HG03571 (cell line): Measurements from ENCODE around the gene NSRP1.
A peak's percentile ranks its signal among the peaks of the same experiment; 100 is the strongest.
"Not testable (repeated sequence)": the region's sequence is repeated elsewhere in the genome, so short reads cannot be mapped to it uniquely, and the experiment has no call there.

Experiments
- ATAC-seq: cut with Tn5 transposase; IDR thresholded peaks from one replicate; pipeline ENCODE4 v1.9.1; 2021; ENCODE audit not compliant: unreplicated experiment

Gene NSRP1

GRCh38 chr17:30174556-30174955, 57.9 kb downstream of the NSRP1 start:
- no peak for ATAC-seq

DNA sequence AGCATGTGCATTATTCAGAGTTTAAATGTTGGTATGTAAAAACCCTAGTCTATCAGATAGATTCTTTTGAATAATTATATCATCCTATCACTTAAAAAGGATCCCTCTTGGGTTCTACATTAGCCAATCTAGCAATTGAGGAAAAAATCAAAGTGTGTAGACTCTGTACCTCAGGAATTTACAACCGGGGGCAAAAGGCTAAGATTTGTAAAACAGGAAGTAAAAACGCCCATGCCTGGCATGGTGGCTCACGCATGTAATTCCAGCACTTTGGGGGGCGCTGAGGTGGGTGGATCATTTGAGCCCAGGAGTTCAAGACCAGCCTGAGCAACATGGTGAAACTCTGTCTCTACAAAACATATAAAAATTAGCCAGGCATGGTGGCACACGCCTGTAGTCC, 60.2 kb downstream of the NSRP1 start:
- ATAC-seq = no peak

GRCh38 chr17:30186761-30187160, 70.1 kb downstream of the NSRP1 start:
- no peak for ATAC-seq

DNA sequence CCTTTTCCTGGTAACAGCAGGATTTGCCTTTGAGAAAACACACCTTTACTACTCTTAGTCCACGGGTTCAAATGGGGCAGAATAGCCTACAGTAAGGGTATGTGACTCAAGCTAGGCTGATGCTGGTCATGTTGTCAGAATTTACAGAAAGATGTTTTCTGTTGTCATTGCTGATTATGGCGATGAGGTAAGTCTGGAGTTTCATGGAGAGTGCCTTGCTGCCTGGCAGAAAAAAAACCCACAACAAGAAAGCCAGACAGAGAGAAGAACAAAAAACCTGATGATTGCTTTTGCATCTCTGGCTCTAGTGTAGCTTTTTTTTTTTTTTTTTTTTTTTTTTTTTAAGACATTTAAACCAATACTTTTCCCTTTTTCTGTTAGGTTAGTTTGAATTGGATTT, 71.0 kb downstream of the NSRP1 start:
- no peak for ATAC-seq

GRCh38 chr17:30188211-30188939, 71.8 kb downstream of the NSRP1 start:
- no peak for ATAC-seq

DNA sequence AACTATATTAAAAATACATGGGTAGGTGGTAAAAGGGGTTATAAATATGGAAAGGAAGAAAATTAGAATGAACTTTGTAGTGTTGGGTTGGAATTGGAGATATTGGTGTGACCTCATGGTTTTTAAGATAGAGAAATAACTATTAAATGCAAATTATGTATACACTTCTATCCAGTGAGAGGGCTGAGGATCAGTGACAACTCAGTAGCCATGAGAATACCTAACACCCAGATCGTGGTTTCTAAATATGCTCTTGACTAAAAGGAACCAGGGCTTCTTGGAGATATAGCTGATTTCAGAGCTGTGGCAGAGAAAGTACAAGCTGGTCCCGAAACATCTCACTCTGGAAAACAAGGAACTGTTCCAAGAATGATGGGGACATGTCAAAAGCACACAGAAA, 74.5 kb downstream of the NSRP1 start:
- no peak for ATAC-seq

DNA sequence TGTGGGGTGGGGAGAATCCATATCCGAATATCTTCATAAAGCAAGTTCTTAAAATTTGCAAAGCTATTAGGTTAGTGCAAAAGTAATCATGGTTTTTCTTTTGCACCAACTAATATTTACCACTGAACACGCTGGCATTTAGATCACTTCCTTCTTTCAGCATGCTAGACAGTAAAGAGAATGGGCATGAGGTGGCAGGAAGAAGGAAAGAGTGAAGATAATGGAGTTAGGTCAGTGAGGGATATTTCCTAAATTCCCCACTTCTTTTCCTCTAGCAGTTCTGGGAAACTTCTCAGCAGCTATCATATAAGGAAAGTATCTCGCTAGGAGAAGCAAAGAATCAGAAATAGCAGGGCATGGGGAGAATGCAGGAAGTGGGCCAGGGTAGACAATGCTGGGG, 79.9 kb downstream of the NSRP1 start:
- ATAC-seq = no peak

DNA sequence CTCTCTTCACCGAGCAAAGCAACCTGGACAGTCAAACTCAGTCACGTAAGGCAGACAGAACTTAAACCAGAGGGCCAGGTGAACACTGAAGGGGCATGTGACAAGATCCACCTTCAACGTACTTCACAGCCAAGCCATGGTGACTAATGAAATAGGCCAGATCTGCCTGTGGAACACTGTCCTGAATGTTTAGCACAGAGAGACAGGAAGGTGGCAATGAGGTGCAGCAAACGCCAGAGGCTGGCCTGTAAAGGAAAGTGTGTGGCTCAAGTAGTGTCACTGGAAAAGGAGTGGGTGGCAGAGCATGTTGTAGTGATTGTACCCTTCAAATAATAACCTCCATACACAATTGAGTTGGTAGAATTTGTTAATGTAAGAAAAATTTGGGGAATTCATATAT, 80.8 kb downstream of the NSRP1 start:
- ATAC-seq = no peak

DNA sequence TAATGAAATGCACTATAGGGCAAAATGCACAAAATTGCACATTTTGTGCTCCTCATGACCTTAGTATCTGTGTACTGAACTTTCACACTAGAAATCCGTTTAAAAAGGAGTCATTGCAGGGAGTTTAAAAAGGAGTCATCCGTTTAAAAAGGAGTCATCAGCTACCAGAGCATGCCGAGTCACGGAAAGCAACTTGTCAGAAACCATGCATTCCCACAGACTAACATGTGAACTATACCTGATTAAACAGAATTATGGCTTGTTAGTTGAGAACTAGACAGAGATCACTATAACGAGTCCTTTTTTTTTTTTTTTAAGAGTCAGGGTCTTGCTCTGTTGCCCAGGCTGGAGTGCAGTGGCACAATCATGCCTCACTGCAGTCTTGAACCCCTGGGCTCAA, 83.0 kb downstream of the NSRP1 start:
- ATAC-seq = no peak

GRCh38 chr17:30200106-30200505, 83.5 kb downstream of the NSRP1 start:
- ATAC-seq = no peak

GRCh38 chr17:30200656-30201055, 84.0 kb downstream of the NSRP1 start:
- not testable (repeated sequence) for ATAC-seq

DNA sequence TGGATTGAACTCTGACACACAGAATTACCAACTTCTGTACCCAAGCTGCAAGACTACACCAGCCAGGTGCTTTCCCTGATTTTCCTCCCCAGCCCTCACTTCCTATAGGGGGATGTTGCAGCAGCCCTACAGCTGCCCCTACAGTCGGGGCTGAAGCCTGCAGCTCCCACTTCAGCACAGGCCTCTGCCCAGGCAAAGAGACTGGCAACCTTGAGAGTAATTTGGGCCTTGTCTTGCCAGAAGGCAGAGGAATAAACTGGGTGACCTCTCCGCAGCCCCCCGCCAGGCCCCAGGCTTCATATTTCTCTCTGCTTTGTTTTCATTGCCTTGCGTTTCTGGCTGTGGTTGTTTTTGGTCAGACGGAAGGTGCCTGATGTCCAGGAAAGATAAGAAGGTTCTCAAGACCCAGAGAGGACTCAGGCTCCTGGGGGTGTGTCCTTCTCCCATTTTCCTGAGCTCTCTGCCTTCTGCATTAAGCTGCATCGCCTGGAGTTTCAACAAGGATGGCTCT, 86.9 kb downstream of the NSRP1 start:
- no peak for ATAC-seq

GRCh38 chr17:30207655-30208054, 91.0 kb downstream of the NSRP1 start:
- ATAC-seq = no peak

- ATAC-seq = no peak
These were observed 91.6 kb downstream of the NSRP1 start for GRCh38 chr17:30208214-30208613.

DNA sequence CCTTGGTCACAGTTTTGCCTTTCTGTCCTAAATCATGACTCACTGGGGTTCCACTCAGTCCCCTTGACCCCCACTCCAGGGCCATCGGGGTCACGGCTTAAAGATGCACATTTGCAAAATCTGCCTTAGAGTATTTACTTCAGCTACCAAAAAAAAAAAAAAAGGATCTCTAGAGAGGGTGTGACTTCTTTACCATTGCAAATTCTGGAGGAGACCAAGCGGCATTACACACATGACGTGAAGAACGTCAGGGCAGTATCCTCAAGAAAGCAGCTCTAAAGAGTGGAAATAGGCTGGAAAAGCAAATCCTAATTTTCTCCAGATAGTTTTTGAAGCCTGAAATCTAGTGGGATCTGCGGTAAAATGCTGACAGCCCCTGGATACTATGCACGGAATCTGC, 93.3 kb downstream of the NSRP1 start:
- no peak for ATAC-seq

DNA sequence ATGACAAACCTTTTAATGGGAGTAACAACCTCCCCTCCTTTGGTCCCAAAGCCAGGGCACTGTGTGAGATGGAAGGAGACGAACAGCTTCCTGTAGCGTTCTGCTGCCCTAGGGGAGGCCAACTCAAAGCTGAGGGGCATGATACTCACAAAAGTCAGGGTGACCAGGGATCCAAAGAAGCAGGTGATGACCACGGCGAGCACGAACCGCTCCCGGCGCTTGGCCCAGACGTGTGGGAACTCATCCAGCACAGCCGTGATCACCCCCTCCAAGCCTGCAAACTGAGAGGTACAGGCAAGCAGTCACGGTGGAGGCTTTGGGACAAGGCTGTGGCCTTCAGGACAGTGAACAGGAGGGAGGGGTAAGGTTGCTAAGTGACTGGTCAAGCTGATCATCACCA, 93.8 kb downstream of the NSRP1 start:
- ATAC-seq = no peak

DNA sequence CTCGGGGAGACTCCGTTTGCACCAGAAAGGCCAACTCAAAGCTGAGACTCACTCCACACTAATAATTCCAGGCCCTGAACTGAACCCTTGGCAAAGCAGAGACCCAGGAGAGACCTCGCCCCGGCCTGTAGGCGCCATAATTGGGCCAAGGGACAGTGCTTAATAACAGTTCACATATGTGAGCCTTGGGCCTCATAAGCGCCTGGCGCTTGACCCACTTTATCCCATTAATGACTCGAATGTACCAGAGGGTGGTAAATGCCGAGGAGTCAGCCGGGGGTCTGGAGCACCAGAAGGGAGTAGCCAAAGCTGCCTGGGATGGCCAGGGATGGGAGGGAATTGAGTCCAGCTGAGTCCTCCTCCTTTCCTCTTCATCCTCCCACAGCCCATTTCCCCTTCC, 94.3 kb downstream of the NSRP1 start:
- no peak for ATAC-seq

DNA sequence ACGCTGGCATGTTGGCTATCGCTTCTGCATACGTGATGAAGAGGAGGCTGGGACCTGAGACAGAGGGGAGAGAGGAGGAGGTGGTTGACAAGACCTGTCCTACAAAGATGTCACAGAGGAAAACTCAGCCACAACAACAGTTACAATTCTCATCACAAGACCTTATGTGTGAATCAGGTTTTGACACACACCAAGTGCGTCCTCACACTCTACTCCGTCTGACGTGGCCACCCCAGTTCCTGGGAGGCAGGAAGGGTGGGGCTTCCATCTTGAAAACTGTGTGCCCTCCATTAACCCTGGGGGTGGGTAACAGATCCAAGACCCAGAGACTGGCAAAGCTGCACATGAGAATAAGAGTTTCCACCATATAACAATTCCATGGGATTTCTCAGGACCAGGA, 94.8 kb downstream of the NSRP1 start:
- no peak for ATAC-seq

DNA sequence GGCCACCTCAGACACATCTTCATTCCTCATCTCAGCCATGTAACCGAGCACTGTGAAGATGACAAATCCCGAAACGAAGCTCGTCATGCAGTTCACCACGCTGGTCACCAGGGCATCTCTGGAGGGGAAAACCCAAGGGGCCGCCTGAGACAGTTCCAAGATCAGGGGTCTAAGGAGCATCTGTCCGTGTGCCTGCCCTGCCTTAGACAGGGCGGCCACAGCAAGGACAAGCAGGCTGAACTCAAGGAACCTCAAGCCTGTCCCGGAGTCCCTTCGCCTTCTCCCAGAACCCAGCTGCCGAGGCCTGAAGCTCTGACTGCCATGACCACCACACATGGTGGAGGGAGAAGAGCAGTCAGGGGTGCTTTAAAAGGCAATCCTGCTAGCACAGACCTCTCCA, 96.1 kb downstream of the NSRP1 start:
- peak; percentile 49 for ATAC-seq

DNA sequence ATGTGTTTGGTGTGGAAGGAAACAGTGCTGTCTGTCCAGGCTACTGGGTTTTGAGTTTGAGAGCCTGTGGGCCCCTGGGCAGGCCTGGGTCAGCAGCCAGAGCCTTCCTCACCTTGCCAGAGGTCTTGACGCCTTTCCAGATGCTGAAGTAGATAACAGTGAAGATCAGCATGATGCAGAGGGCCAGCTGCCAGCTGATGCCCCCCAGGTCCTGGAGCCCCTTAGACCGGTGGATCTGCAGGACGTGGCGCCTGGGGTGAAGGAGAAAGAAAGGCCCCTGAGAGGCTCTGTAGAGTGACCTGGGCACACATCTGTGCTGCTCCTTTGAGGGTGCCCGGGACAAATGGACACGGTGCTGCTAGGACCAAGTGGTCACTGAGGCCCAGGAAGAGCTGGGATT, 100.4 kb downstream of the NSRP1 start:
- no peak for ATAC-seq

GRCh38 chr17:30217746-30218245, 101.2 kb downstream of the NSRP1 start:
- ATAC-seq = no peak

GRCh38 chr17:30218799-30219198, 102.2 kb downstream of the NSRP1 start:
- ATAC-seq = no peak

DNA sequence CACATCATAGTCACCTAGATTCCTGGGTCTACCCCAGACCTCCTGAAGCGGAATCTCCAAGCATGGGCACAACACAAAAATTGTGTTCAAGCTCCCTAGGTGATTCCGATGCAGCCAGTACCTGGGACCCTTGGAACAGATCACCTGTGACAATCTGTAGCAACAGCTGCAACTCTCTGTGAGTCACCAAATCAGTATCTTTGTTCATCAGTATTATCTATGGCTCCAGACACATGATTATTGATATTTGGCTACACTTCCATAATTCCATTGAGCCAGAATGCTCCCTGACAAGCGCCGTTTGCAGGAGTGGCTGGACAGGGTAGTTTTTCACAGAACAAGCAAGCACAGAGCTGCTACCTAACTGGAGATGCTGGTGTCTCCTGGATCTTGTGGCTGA, 102.7 kb downstream of the NSRP1 start:
- no peak for ATAC-seq
